Measurements from ENCODE around the gene MRPL24.
A peak's percentile ranks its signal among the peaks of the same experiment; 100 is the strongest.
"Not testable (repeated sequence)": the region's sequence is repeated elsewhere in the genome, so short reads cannot be mapped to it uniquely, and the experiment has no call there.

The MRPL24 gene

DNA sequence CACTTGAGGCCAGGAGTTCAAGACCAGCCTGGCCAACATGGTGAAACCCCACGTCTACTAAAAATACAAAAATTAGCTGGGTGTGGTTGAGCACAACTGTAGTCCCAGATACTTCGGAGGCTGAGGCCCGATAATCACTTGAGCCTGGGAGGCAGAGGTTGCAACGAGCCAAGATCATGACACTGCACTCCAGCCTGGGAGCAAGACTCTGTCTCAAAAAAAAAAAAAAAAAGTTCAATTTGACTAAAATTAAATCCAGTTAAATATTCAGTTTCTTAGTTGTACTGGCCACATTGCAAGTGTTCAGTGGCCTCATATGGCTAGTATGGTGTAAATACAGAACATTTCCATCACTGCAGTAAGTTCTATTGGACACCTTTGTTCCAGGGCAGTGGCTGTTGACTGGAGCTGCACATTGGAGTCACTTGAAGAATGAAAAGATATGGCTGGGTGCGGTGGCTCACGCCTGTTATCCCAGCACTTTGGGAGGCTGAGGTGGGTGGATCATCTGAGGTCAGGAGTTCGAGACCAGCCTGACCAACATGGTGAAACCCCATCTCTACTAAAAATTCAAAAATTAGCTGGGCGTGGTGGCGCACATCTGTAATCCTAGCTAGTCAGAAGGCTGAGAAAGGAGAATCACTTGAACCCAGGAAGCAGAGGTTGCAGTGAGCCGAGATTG, 16.8 kb upstream of the MRPL24 start:
- DNase-seq = not testable (repeated sequence)

DNA sequence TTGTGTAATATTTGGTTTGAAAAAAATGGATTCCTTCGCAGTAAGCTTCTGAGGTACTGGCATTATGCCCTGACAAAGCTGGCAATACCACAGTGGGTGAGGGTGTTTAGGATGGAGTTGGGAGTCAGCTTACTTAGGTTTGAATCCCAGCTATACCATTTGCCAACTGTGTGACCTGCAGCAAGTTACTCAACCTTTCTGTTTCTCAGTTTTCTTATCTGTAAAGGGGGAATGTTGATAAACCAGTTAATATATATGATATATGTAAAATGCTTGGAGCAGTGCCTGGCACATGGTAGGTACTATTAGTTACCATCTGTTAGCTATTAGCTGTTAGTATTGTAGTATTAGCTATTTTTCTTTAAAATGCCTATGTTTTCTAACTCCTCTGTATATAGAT, 15.5 kb upstream of the MRPL24 start:
- DNase-seq = no peak

DNA sequence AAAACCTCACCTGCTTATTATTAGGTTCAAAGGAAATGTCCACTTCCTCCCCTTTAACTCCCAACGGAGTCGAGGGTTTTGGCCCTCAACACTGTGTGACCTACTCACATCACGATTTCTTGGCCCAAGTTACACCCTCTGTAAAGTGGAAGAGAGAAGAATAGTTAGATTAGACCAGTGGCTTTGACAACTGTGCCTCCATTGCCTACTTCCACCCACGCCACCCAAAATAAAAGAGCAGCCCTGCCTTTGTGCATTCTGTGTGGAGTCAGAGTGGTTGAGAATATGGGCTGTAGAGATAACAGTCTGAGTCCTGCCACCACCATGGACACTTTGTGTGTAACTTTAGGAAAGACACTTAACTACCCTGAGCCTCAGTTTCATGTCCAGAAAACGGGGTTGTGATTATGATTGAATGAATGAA, 14.7 kb upstream of the MRPL24 start:
- DNase-seq = no peak

GRCh38 chr1:156754219-156754618, 13.3 kb upstream of the MRPL24 start:
- no peak for DNase-seq

GRCh38 chr1:156752843-156753482, 12.1 kb upstream of the MRPL24 start:
- DNase-seq = no peak

DNA sequence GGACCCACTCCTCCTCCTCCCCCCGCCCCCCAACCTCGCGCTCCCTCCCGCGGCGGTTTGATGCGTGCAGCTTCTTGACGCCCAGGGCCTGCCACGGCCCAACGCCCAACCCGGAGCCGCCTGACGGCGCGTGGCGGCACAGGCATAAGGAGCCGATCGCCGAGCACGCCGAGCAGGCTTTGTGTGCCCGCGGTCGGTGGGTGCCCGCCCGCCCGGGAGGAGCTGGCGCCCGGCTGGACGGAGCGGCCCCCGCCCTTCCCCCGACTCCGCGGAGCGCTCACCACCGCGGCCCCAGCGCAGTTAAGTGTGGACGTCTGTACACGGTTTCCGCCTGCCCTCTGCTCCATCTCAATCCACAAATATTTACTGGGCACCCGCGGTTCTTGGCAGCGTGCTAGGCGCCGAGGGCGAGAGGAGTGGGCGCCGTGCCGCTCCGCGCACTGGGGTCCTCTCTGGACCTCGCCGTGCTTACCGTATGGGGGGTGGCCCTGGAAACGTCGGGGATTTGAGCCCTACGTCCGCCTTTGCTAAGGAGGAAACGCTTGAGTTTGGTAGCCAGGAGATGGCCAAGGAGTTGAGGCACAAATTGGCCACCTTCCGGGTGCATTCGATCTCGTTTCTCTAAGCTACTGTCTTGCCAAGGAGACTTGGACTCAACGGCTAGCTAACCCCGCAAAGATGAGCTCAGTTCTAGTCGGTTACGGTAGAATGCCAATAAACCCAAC, 11.0 kb upstream of the MRPL24 start:
- DNase-seq = peak; percentile 96

- DNase-seq = no peak
These were observed 10.5 kb upstream of the MRPL24 start, which contains the start of gene HDGF for GRCh38 chr1:156751451-156751756. Gene HDGF (minus strand): TSS chr1:156751675. CDS start chr1:156751429, 246 bp downstream.

DNA sequence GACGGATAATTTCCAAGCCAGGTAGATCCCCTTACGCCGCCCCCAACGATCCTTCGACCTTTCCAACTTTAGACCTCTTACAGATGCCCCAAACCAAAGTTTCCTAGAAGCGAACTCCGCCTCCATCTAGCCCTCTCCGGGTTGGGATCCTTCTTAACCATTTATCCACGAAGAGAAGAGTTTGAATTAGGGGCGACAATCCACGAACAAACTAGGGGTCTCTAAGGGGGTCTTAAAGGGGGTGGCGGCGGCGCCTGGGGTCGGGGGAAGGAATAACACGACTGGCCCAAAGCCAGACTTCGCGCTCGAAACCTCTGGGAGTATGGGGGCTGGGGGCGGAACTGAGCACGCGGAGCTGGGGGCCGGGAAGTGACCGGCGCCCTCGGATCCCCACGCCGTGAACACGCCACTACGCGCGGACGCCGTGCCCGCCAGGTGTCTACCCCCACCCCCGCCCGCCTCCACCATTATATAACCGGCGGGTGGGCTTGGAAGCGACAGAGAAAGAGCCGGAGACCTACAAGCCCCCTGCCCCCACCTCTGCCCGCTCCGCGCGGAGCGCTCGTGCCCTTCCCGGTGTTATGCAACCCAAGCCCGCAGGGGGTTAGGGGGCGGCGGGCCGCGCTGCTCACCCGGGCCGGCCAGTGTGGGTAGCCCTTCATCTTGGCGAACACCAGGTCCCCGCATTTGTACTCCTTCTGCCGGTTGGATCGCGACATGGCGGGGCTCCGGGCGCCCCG, 10.0 kb upstream of the MRPL24 start:
- DNase-seq = no peak

GRCh38 chr1:156750191-156750672, 9.3 kb upstream of the MRPL24 start:
- no peak for DNase-seq

DNA sequence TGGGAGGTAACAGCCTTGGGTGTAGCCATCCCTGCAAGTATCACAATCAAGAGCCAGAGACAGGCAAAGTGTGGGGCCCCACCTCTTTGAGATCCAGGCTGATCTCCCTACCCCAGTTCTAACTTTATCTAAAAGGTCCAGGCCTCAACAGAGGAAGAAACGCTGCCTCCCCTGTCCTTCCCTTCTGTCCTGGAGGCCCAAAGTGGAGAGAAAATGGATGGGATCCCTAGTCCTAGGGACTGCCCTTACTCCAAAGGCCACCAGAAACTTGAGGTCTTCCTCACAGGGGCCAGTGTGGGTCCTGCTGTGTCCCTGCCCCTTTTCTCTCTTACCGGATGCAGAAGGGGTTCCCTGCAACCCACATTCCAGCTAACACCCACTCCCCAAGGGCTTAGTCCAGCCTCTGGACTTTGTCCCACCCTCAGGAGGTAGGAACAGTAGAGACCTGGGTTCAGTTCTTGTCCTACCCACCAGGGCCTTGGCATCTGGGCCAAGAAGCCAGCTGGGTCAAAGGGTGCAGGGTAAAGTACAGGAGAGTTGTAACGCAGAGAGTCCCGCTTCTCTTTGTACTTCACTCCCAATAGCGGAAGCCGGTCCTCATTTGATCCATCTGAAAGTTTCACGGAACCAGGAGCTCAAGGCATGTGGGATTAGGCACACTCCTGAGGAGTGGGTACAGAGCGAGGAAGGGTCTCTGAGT, 8.7 kb upstream of the MRPL24 start:
- no peak for DNase-seq

DNA sequence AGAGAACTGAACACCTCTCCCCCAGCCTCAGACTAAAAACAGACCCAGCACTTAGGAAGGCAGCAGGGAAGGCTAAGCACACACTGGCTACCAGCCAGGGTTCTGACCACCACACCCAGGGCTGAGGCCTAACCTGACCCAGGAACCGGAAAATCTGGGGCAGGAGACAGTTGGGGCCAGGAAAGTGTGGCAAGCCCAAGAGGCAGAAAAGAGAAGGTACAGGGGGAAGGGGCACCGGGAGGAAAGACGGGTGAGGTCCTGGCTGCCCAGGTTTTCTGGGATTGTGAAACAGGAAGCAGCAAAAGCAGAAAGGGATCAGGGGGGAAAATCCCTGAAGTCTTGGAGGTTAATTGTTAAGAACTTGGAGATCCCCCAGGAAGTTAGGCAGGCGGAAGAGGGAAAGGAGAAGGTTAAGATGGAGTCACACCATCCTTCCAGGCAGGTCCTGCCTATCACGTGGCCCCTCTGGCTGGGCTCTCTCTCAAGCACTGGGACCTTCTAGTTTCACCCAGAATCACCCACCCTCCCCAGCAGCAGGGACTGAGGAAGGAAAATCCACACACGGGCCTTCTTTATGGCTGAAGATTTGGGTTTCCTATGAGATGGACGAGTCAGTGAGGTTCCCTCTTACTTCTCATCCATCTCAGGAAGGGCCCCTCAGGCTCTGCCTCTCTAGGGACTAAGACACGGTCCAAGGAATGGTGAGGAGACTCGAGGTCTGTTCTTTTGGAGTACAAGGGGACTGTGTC, 8.0 kb upstream of the MRPL24 start:
- DNase-seq = no peak

DNA sequence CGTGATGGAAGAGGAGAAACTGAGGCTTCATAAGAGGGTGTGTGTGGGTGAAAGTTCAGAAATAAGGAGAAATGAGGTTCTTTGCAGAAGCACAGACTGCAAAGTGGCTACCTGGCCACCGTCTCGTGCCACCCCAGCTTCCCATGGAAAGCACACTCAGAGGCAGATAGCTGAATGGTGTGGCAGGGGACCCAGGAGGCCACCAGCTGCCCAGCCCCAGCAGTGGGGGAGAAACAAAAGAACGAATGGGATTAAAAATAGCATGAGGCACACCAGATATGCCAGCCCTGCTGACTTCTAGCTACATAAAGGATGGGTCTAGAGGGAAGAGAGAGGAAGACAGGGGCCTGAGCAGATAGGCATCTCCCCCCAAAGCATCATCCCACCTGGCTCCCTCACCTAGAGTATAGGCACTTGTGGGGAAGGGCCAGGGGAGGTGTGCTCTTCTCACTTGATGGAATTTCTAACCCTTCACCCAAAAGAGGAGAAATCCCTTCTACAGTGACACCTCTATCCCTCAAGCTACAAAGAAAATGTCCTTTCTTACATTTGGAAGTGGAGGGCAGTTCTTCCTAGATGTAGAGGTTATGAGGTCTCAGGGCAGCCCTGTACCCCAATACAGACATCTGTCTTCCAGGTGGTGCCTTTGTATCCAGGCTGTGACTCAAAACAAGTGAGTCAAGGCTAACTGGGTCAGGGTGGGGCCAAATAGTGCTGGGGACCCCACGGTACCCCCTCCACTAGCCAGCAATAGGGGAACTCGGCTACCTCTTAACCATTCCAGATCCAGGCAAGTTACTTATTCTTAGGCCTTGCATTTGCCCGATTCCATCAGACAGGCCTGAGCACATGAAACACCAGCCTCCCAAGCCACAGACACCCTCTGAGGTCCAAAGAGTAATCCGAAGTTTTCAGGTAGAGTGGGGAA, 7.1 kb upstream of the MRPL24 start:
- DNase-seq = no peak

DNA sequence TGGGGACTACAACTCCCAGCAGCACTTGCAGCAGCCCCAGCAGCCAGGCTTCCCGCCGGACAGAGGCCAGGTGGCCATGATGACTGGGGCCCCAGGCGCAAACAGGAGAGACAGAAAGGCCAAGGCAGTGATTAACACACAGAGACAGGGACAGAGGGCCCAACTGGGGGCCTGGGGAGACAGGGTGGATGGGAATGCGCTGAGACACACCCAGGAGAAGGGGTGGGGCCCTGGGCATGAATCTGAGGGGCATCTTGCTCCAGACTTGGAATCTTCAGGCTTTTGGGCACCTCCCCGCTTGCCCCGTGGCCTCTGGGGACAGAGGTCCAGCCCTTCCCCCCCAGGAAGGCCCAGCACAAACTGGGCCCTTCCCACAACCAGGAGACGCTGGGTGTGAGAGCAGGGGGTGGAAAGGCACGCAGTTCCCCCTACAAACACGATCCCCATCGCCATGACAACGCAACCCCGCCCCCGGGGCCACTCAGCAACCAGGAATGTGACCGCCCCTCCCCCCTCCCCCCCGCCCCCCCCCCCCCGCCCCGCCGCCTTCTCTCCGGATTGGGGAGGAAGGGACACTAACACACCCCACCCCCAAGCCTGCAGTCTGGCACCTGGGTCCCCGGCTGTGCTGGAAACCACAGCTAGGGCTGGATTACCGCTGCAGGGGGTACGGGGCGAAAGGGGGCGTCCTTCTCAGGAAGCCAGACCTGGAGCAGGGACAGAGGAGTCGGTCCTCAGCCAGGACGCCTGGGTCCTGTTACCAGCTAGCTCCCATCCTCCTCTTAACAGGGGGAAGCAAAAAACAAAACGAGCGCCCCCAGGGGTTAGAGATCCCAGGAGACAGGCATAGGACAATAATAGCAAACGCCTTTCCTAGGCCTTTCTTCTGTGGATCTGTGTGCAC, 6.1 kb upstream of the MRPL24 start:
- no peak for DNase-seq

DNA sequence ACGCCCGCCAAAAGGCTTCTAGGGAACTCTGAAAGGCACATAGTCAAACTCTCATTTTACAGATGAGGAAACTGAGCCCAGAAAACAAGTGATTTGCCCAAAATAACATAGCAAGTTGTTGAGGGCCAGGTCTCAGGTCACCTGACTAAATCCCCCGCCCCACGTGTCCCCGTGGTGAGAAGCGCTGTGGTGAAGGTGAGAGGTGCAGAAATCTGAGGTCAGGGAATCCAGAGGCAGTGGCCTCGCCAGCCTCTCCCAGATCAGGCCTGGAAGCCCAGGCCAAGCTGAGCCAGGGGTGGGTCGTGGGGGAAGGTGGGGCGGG, 5.5 kb upstream of the MRPL24 start:
- no peak for DNase-seq

DNA sequence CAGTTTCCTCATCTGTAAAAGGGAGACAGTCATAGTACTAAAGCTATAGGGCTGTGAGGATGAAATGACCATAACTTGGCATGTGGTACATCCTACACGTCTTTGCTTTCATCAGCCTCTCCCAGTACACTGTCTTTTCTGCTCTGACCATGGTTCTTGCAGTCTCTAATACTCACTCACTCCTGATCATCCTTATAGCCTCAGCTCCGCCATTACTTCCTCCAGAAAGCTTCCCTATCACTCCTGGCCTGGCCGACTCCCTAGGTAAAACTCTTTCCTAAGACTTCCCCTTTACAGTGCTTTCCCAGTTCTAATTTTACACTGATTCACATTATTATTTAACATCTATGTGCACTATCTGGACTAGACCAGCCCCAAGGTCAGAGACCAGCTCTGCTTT, 5.0 kb upstream of the MRPL24 start:
- DNase-seq = no peak

DNA sequence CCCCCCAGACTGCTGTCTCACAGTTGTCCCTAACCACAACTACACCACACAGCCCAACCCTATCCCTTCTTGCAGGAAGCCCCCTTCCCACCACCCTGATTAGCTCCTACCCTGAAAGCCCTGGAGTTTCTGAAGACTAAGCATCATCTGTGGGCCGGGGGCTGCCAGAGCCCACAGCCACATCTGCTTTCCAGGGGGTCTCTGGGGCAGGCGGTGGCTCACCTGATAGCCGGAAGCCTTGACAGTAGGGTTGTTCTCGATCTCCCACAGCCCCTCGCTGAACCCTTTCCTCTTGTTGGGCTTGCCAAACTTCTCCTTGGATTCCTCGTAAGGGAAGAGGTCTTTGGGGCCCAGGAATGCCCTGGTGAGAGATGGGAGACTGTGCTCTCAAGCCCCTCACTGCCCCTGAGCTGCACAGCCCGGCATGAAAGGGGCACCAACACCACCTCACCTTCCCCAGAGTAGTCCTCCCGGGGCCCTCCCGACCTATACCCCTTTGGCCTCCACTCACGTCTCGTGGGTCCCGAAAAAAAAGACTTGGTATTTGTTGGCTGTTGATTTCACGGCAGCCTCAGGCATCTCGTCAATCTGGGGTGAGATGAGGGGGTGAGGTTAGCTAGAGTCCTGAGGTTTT, 4.0 kb upstream of the MRPL24 start:
- DNase-seq = no peak

DNA sequence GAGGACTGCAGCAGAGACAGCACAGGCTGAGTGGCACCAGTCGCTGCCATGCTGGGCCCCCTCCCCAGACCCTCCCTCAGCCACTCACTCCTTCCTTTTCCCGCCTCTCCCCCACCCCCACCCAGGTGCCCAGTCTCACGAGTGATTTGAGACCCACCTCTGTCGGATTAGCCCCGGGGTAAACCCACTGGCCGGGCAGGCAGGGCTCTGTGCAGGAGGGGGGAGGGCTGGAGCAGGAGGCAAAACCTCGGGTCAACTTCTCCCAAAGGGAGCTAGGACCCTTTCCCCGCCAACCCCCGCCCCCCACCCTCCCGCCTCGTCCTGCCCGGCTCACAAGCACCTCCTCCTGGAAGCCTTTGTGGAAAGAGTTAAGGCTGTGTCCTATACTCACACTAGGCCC, 3.5 kb upstream of the MRPL24 start:
- no peak for DNase-seq

GRCh38 chr1:156743367-156744302, 2.7 kb upstream of the MRPL24 start:
- DNase-seq = no peak
